Measurements from ENCODE around the gene SF3B5.

GRCh38 chr6:144123836-144124235 lies 28.5 kb upstream of the SF3B5 start:
- TF ChIP-seq CTCF (conservative IDR thresholded peaks at IDR 0.05 in 1 of 2, IDR thresholded peaks at IDR 0.05 in 1 of 2; ENCODE audit: extremely low read depth in 1 of 2, insufficient read depth in 1 of 2, low read depth in 1 of 2, low read length in 2 of 2) = no peak
- TF ChIP-seq EZH2 (IDR thresholded peaks at IDR 0.05; ENCODE audit: borderline replicate concordance, low read length) = no peak

Measured in mammary epithelial cell (primary cell).